ENCODE data around the gene MRPL55.

MRPL55 gene

GRCh38 chr1:228147768-228148167 lies 38.7 kb upstream of the MRPL55 start:
- no peak for DNase-seq (ENCODE audit: low read depth in 2 of 2)

- no peak for DNase-seq (ENCODE audit: low read depth in 2 of 2)
Measured at GRCh38 chr1:228147151-228147693, 38.1 kb upstream of the MRPL55 start.

- DNase-seq (ENCODE audit: low read depth in 2 of 2), result no peak
Measured at GRCh38 chr1:228146417-228147150, 37.5 kb upstream of the MRPL55 start.

- DNase-seq (ENCODE audit: low read depth in 2 of 2), result no peak
Measured at GRCh38 chr1:228145463-228146416, 36.6 kb upstream of the MRPL55 start.

- no peak for DNase-seq (ENCODE audit: low read depth in 2 of 2)
Measured at GRCh38 chr1:228144993-228145343, 35.9 kb upstream of the MRPL55 start.

- DNase-seq (ENCODE audit: low read depth in 2 of 2), result no peak
Measured at GRCh38 chr1:228144193-228144992, 35.3 kb upstream of the MRPL55 start.

GRCh38 chr1:228143480-228144192 lies 34.5 kb upstream of the MRPL55 start:
- no peak for DNase-seq (ENCODE audit: low read depth in 2 of 2)

- no peak for DNase-seq (ENCODE audit: low read depth in 2 of 2)
Measured at GRCh38 chr1:228142701-228143136, 33.6 kb upstream of the MRPL55 start.

GRCh38 chr1:228142155-228142691 lies 33.1 kb upstream of the MRPL55 start:
- DNase-seq (ENCODE audit: low read depth in 2 of 2), result no peak

- no peak for DNase-seq (ENCODE audit: low read depth in 2 of 2)
Measured at GRCh38 chr1:228141226-228142044, 32.3 kb upstream of the MRPL55 start.

- no peak for DNase-seq (ENCODE audit: low read depth in 2 of 2)
Measured at GRCh38 chr1:228140724-228141225, 31.7 kb upstream of the MRPL55 start.

- DNase-seq (ENCODE audit: low read depth in 2 of 2), result peak; percentile 100
Measured at GRCh38 chr1:228139931-228140723, 31.0 kb upstream of the MRPL55 start, which contains the start of gene GUK1. GUK1 (plus strand) TSS chr1:228140279; CDS start chr1:228140303, 24 bp downstream.

- no peak for DNase-seq (ENCODE audit: low read depth in 2 of 2)
Measured at GRCh38 chr1:228139406-228139930, 30.4 kb upstream of the MRPL55 start.

GRCh38 chr1:228136901-228137300 lies 27.8 kb upstream of the MRPL55 start:
- DNase-seq (ENCODE audit: low read depth in 2 of 2), result no peak

- no peak for DNase-seq (ENCODE audit: low read depth in 2 of 2)
Measured at GRCh38 chr1:228134591-228134990, 25.5 kb upstream of the MRPL55 start.

- no peak for DNase-seq (ENCODE audit: low read depth in 2 of 2)
Measured at GRCh38 chr1:228131766-228132165, 22.7 kb upstream of the MRPL55 start.

GRCh38 chr1:228125185-228125584 lies 16.1 kb upstream of the MRPL55 start:
- no peak for DNase-seq (ENCODE audit: low read depth in 2 of 2)

- DNase-seq (ENCODE audit: low read depth in 2 of 2), result no peak
Measured at GRCh38 chr1:228123505-228123904, 14.4 kb upstream of the MRPL55 start.

Measured in stimulated activated CD4-positive, alpha-beta T cell treated with anti-CD3 and anti-CD28 coated beads, Interleukin-15, amount 100 ng/mL, for 48 hours (primary cell).